GM21515 (cell line): ENCODE measurements around the gene KRT7.

Experiments
- ATAC-seq: cut with Tn5 transposase; IDR thresholded peaks from one replicate; pipeline ENCODE4 v1.9.1; 2021; ENCODE audit not compliant: unreplicated experiment

KRT7 gene

GRCh38 chr12:52232674-52233461 is at the start of gene KRT7:
Gene KRT7 (plus strand): TSS chr12:52233243. CDS start chr12:52233297, 54 bp downstream.
- ATAC-seq = no peak

GRCh38 chr12:52183544-52183910 is 49.5 kb upstream of the KRT7 start:
- ATAC-seq = no peak

GRCh38 chr12:52183971-52184370 is 49.1 kb upstream of the KRT7 start:
- ATAC-seq = no peak

GRCh38 chr12:52184813-52185212 is 48.2 kb upstream of the KRT7 start:
- ATAC-seq = no peak

GRCh38 chr12:52185400-52185967 is 47.6 kb upstream of the KRT7 start:
- no peak for ATAC-seq

- ATAC-seq = no peak
Measured at GRCh38 chr12:52186118-52186840, 46.8 kb upstream of the KRT7 start.

- ATAC-seq = no peak
Measured at GRCh38 chr12:52187206-52187605, 45.8 kb upstream of the KRT7 start.

GRCh38 chr12:52187640-52188039 is 45.4 kb upstream of the KRT7 start:
- no peak for ATAC-seq

GRCh38 chr12:52188658-52189057 is 44.4 kb upstream of the KRT7 start:
- ATAC-seq = no peak

- ATAC-seq = no peak
Measured at GRCh38 chr12:52189376-52190174, 43.5 kb upstream of the KRT7 start.

GRCh38 chr12:52190860-52191729 is 41.9 kb upstream of the KRT7 start:
- no peak for ATAC-seq

- no peak for ATAC-seq
Measured at GRCh38 chr12:52191841-52192791, 40.9 kb upstream of the KRT7 start, which contains the start of gene KRT80. Gene KRT80 (minus strand): TSS chr12:52192014. CDS start chr12:52191902, 112 bp downstream.

GRCh38 chr12:52193532-52193931 is 39.5 kb upstream of the KRT7 start:
- ATAC-seq = no peak

- no peak for ATAC-seq
Measured at GRCh38 chr12:52193991-52194390, 39.1 kb upstream of the KRT7 start.

- no peak for ATAC-seq
Measured at GRCh38 chr12:52195065-52195730, 37.8 kb upstream of the KRT7 start.

GRCh38 chr12:52197371-52198231 is 35.4 kb upstream of the KRT7 start:
- no peak for ATAC-seq

GRCh38 chr12:52198454-52199215 is 34.4 kb upstream of the KRT7 start:
- ATAC-seq = no peak
